Measurements from ENCODE around the gene SHKBP1. TPM values are rescaled to one million over a fixed set of nuclear protein-coding genes. Genes with fewer than 3 reads are reported as not detected.
A peak's percentile ranks its signal among the peaks of the same experiment; 100 is the strongest.

The SHKBP1 gene
- total and polyA plus RNA-seq, 2 of the 8 experiments (the other 6 are each of a cell fraction or from before 2014, with no cell fraction given), result 74.6 to 98.8 TPM

DNA sequence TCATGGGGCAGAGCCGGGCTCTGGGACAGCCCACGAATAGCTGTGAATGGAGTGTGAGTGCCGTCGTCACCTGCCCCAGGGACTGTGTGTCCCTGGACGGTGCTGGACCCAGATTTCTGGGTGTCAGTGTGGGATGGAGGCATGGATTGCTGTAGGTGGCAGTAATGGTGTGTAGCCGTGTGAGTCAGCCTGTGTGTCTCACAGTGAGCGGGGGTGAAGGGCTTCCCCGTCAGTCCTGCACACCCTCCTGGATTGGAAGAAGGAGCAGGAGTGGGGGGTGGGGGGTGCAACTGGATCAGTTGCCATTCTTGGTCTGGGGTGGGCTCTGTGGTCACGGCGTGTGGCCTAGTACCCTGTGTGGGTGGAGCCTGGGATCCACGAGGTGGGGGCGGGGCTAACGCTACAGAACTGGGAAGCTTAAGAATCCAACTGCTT is 18.0 kb downstream of the SHKBP1 start:
- H3K4me2 ChIP-seq (ENCODE audit: insufficient read depth in 1 of 2, low read depth in 2 of 2, low read length in 2 of 2), result no peak overlapping the region
- no peak overlapping the region; the same call in 1 of the 2 replicates for H3K27ac ChIP-seq (ENCODE audit: low read depth, low read length)
- CTCF ChIA-PET (ENCODE audit: partially characterized antibody), result interaction anchor here (0.6 to 4.2 kb wide), 16 partner anchors 9 to 203 kb away, joined by 3 to 16 read pairs (median 4); no protein-coding TSS in a partner anchor

More for the DNA sequence above, 18.0 kb downstream of the SHKBP1 start:
- Histone ChIP-seq H4K20me1 (replicated peaks in 1 of 2; ENCODE audit: control insufficient read depth in 1 of 2, insufficient read depth in 2 of 2, low read length in 2 of 2) (peaks cover 3 to 4% of the 10 kb centered on the region in 2 experiments), H3K9me3 (ENCODE audit: insufficient read depth in 2 of 2, low read depth in 1 of 2, low read length in 1 of 2) (no peaks in the 10 kb centered on the region), H4K5ac (ENCODE audit: insufficient read length, low read depth, low read length) (no peak overlapping the region), H2AK5ac (ENCODE audit: low read depth, low read length) (no peak overlapping the region), H3K23ac (ENCODE audit: insufficient read length) (no peak overlapping the region), H3K23me2 (ENCODE audit: low read depth, low read length) (peaks cover 10% of the 10 kb centered on the region; the same call in 1 of the 2 replicates), H3K79me1 (ENCODE audit: low read depth, low read length) (no peaks in the 10 kb centered on the region), H3K9ac (replicated peaks in 1 of 4; ENCODE audit: extremely low read depth in 1 of 4, low read depth in 3 of 4, low read length in 3 of 4) (no peak overlapping the region), H4K8ac (ENCODE audit: extremely low read depth, insufficient read depth, low read length) (0 out of 2 replicates have a peak overlapping the region, but pooled peaks have one; percentile 9), H2BK15ac (ENCODE audit: low read length) (0 out of 2 replicates have a peak overlapping the region, but pooled peaks have one; percentile 29), H3K36me3 (ENCODE audit: control insufficient read depth in 2 of 4, insufficient read depth in 4 of 4, low read length in 3 of 4) (peaks cover 0 to 7% (median 0%) of the 10 kb centered on the region in 4 experiments; a peak in 3 of 8 replicates), H3K4me3 (ENCODE audit: extremely low read depth in 1 of 4, insufficient read depth in 2 of 4, low read depth in 3 of 4, low read length in 4 of 4) (no peak overlapping the region), H3K4me1 (replicated peaks in 1 of 4; ENCODE audit: control insufficient read depth in 3 of 4, insufficient read depth in 4 of 4, low read length in 3 of 4) (peaks cover 0 to 11% (median 4%) of the 10 kb centered on the region in 4 experiments; a peak in 5 of 7 replicates), H2BK12ac (ENCODE audit: low read depth, low read length) (peak overlapping the region; percentile 91; the same call in 1 of the 2 replicates), H3K27me3 (replicated peaks in 1 of 4; ENCODE audit: control insufficient read depth in 3 of 4, extremely low read depth in 1 of 4, insufficient read depth in 3 of 4, low read length in 3 of 4) (peaks cover 12 to 25% (median 23%) of the 10 kb centered on the region in 4 experiments), H3K14ac (ENCODE audit: insufficient read length) (no peak overlapping the region), H2BK5ac (ENCODE audit: low read depth, low read length) (no peak overlapping the region), H2BK20ac (ENCODE audit: low read length) (no peak overlapping the region), H4K91ac (replicated peaks; ENCODE audit: insufficient read length, low read length) (peak overlapping the region; percentile 66), H3K4ac (replicated peaks; ENCODE audit: insufficient read length, low read depth, low read length) (no peak overlapping the region), H3K18ac (ENCODE audit: extremely low read depth, low read length) (peak overlapping the region; percentile 71; the same call in 1 of the 2 replicates), H2BK120ac (replicated peaks; ENCODE audit: low read depth, low read length) (no peak overlapping the region), H3K56ac (replicated peaks; ENCODE audit: insufficient read length, low read depth, low read length) (no peak overlapping the region), H2AFZ (ENCODE audit: low read length) (no peak overlapping the region), H3K79me2 (ENCODE audit: control insufficient read depth in 1 of 2, insufficient read depth in 2 of 2, low read length in 2 of 2) (no peaks in the 10 kb centered on the region)
- POLR2A ChIA-PET (ENCODE audit: partially characterized antibody), result interaction anchor here (0.6 to 4.3 kb wide), 10 partner anchors 9 to 42 kb away, joined by 3 to 20 read pairs (median 4); no protein-coding TSS in a partner anchor
- 73% methylated on average over 11 of the region's 13 CpGs; no CpG with 5 or more reads in 1 of the 2 experiments for WGBS, 2 experiments (ENCODE audit: extremely low coverage in 1 of 2, insufficient coverage in 1 of 2, insufficient read length in 1 of 2, insufficient replicate concordance in 2 of 2, low coverage in 1 of 2, low lambda C conversion rate in 2 of 2, missing lambda C conversion rate in 1 of 2)
- FAIRE-seq (no peak), DNase-seq (ENCODE audit: low read depth in 1 of 2, low spot score in 2 of 2) (peak in 1 of 2 experiments; percentile 57)
- TF ChIP-seq SIX5 (IDR thresholded peaks at IDR 0.05; ENCODE audit: low read depth, low read length) (no peak), JUND (IDR thresholded peaks at IDR 0.05; ENCODE audit: low read length) (no peak), CHD2 (IDR thresholded peaks at IDR 0.05; ENCODE audit: low read length) (no peak), NRF1 (IDR thresholded peaks at IDR 0.05; ENCODE audit: low read depth, low read length) (no peak), RBBP5 (IDR thresholded peaks at IDR 0.05; ENCODE audit: borderline replicate concordance, low read depth, low read length) (no peak), BRCA1 (IDR thresholded peaks at IDR 0.05; ENCODE audit: low read depth, low read length) (no peak), TEAD4 (IDR thresholded peaks at IDR 0.05; ENCODE audit: low read depth, low read length) (no peak), EP300 (IDR thresholded peaks at IDR 0.05; ENCODE audit: borderline replicate concordance in 1 of 2, low read depth in 2 of 2, low read length in 2 of 2) (no peak), SAP30 (IDR thresholded peaks at IDR 0.05; ENCODE audit: insufficient read depth, insufficient replicate concordance, low read length) (no peak), KDM1A (IDR thresholded peaks at IDR 0.05; ENCODE audit: borderline replicate concordance, low read length) (no peak), TAF7 (optimal IDR thresholded peaks at IDR 0.05; ENCODE audit: borderline replicate concordance, low read depth, low read length) (no peak), TAF1 (IDR thresholded peaks at IDR 0.05; ENCODE audit: low read depth, low read length) (no peak)
- TF ChIP-seq, protein P1, sequence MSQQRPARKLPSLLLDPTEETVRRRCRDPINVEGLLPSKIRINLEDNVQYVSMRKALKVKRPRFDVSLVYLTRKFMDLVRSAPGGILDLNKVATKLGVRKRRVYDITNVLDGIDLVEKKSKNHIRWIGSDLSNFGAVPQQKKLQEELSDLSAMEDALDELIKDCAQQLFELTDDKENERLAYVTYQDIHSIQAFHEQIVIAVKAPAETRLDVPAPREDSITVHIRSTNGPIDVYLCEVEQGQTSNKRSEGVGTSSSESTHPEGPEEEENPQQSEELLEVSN (IDR thresholded peaks at IDR 0.05), result no peak
